HL-60 (cell line): ENCODE data around the gene HOMER1.

Experiments
- DNase-seq, 2 experiments: peaks; one replicate each; pipeline ENCODE4 v3.0.0-alpha.2; 2010 to 2020; ENCODE audit warnings: low read depth in 1 of 2, low spot score in 1 of 2
- H3K27ac ChIP-seq: fragments of 250-450 bp; sonication (Bioruptor Pico); replicated peaks from 2 replicates; pipeline ENCODE4 v1.5.1; 2020; ENCODE audit warnings: mild to moderate bottlenecking, moderate library complexity
- H3K27me3 ChIP-seq: fragments of 250-450 bp; sonication (Bioruptor Pico); 2 replicates; pipeline ENCODE4 v1.5.1; 2021; ENCODE audit warnings: mild to moderate bottlenecking, moderate library complexity; ENCODE audit not compliant: insufficient read depth, poor library complexity, severe bottlenecking
- H3K4me3 ChIP-seq: replicated peaks from 2 replicates; pipeline ENCODE4 v1.5.1; 2011; ENCODE audit warnings: mild to moderate bottlenecking, control low read depth, low read length; ENCODE audit not compliant: insufficient read depth
- CTCF ChIP-seq: IDR thresholded peaks from one replicate; pipeline ENCODE4 v1.5.1; 2011; ENCODE audit warnings: low read length, control low read depth, inconsistent platforms; ENCODE audit not compliant: insufficient read depth
- GABPA ChIP-seq: IDR thresholded peaks from 2 replicates; pipeline ENCODE4 v1.6.1; 2012; ENCODE audit warnings: low read depth
- POLR2AphosphoS5 ChIP-seq: IDR thresholded peaks from 2 replicates; pipeline ENCODE4 v1.6.1; 2012; ENCODE audit warnings: low read depth
- SPI1 ChIP-seq: IDR thresholded peaks from 2 replicates; pipeline ENCODE4 v1.6.1; 2012; ENCODE audit warnings: low read depth, mild to moderate bottlenecking, borderline replicate concordance
- TF ChIP-seq, protein P1 (sequence below): IDR thresholded peaks from 2 replicates; pipeline ENCODE4 v1.6.1; 2012; ENCODE audit warnings: low read depth; ENCODE audit not compliant: insufficient replicate concordance

HOMER1 gene

DNA sequence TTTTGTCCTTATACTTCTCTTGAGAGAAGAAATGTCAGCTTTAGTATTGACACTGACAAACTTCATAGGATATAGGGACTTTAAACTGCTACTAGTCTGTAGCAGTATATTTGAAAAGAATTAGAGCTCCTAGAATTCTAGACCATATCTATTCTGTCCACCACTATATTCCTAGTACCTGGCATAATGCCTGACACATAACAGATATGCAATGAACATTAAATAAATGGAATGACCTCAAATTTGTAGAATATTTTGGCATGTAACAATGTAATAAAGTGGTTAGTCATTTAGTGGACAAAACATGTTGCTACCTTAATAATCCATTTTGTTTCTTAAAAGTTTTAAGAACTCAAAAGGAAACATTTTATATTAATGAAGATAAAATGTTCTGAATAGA is 57.5 kb downstream of the HOMER1 start:
- no peaks in the 10 kb centered on the region for H3K27me3 ChIP-seq
- H3K4me3 ChIP-seq: no peak overlapping the region
- no peak for DNase-seq
- TF ChIP-seq GABPA (no peak), SPI1 (no peak), CTCF (no peak), POLR2AphosphoS5 (no peak)
- TF ChIP-seq, protein P1, sequence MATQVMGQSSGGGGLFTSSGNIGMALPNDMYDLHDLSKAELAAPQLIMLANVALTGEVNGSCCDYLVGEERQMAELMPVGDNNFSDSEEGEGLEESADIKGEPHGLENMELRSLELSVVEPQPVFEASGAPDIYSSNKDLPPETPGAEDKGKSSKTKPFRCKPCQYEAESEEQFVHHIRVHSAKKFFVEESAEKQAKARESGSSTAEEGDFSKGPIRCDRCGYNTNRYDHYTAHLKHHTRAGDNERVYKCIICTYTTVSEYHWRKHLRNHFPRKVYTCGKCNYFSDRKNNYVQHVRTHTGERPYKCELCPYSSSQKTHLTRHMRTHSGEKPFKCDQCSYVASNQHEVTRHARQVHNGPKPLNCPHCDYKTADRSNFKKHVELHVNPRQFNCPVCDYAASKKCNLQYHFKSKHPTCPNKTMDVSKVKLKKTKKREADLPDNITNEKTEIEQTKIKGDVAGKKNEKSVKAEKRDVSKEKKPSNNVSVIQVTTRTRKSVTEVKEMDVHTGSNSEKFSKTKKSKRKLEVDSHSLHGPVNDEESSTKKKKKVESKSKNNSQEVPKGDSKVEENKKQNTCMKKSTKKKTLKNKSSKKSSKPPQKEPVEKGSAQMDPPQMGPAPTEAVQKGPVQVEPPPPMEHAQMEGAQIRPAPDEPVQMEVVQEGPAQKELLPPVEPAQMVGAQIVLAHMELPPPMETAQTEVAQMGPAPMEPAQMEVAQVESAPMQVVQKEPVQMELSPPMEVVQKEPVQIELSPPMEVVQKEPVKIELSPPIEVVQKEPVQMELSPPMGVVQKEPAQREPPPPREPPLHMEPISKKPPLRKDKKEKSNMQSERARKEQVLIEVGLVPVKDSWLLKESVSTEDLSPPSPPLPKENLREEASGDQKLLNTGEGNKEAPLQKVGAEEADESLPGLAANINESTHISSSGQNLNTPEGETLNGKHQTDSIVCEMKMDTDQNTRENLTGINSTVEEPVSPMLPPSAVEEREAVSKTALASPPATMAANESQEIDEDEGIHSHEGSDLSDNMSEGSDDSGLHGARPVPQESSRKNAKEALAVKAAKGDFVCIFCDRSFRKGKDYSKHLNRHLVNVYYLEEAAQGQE: no peak
- H3K27ac ChIP-seq: no peak overlapping the region

GRCh38 chr5:79454043-79454442 is 59.9 kb downstream of the HOMER1 start:
- no peak overlapping the region for H3K27ac ChIP-seq
- H3K4me3 ChIP-seq: no peak overlapping the region
- TF ChIP-seq SPI1 (no peak), GABPA (no peak), CTCF (no peak), POLR2AphosphoS5 (no peak)
- TF ChIP-seq, protein P1: no peak

DNA sequence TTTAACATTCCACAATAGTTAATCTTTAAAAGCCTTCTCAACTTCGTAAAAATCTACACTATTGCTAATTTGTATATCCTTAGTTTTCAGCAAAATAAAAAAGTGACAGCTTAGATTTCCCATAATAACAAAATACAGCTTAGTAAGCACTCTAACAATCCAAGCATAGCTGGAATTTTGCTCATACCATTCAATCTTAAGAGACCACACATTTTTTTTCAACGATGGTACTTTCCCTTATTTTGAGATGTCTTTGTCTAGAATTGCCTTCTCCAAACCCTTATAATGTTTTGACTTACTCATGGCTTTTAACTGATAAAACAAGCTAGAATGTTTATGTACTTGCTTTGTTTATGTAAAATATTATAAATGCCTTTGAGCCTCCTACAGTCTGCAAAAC is 65.6 kb downstream of the HOMER1 start:
- DNase-seq: no peak
- Histone ChIP-seq H3K27ac (no peak overlapping the region), H3K4me3 (no peak overlapping the region), H3K27me3 (no peaks in the 10 kb centered on the region)
- TF ChIP-seq, protein P1: no peak
- TF ChIP-seq CTCF: no peak
- no peak for TF ChIP-seq SPI1
- no peak for TF ChIP-seq POLR2AphosphoS5
- TF ChIP-seq GABPA: no peak

More at GRCh38 chr5:79454043-79454442, 59.9 kb downstream of the HOMER1 start:
- no peaks in the 10 kb centered on the region for H3K27me3 ChIP-seq
- no peak for DNase-seq
